Activated gamma-delta T cell treated with Interleukin-2 at 50 U/mL for 16 hours (primary cell): ENCODE results near the gene LPP.
A peak's percentile ranks its signal among the peaks of the same experiment; 100 is the strongest.

Experiments used
- DNase-seq: peaks from one replicate; pipeline ENCODE4 v3.0.0-alpha.2; 2020

The LPP gene

DNA sequence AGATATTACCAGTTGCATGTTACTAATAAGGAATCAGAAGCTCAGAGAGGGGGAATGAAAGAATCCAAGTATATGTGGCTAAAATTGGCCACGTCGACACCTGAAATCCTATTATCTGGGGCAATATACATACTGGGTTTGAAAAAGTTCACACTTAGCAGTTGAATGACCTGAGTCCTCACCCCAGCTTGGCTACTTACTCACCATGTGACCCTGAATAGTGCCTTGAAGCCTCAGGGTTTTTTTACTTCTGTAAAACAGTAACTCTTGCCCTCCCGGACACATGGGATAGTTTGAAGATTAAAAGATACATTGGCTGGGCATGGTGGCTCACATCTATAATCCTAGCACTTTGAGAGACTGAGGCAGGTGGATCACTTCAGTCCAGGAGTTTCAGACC, 675.6 kb downstream of the LPP start:
- DNase-seq, result no peak

DNA sequence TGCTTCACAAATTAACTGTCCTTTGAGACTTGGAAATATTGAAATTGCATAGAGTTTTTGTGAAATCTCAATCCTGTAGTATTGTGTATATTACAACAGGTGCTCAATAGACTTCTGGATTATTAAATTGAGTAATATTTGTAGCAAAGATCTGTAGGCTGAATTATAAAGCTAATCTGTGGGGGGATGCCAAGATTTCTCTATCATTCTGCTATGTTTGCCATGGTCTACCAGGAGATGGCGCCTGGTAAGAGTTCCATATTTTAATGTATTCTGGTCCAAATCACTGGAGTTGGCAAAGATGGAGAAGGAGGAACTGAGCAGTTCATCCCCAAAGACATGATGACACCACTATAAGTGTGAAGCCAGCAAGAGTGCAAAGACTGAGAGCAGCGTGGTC, 676.9 kb downstream of the LPP start:
- DNase-seq, result no peak

DNA sequence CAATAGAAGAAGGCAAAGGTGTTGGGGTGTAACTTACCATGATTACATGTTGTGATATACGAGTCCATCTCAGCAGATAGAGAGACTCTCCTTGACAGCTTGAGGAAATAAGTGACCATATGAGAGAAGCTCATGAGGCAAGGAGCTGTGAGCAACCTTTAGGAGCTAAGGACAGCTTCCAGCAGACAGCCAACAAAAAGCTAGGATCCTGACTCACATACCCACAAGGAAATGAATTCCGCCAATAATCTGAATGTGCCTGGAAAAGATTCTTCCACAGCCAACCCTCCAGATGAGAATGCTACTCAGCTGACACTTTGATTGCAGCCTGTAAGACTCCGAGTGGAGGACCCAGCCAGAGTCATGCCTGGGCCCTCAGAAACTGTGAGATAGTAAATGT, 678.2 kb downstream of the LPP start:
- DNase-seq, result no peak

DNA sequence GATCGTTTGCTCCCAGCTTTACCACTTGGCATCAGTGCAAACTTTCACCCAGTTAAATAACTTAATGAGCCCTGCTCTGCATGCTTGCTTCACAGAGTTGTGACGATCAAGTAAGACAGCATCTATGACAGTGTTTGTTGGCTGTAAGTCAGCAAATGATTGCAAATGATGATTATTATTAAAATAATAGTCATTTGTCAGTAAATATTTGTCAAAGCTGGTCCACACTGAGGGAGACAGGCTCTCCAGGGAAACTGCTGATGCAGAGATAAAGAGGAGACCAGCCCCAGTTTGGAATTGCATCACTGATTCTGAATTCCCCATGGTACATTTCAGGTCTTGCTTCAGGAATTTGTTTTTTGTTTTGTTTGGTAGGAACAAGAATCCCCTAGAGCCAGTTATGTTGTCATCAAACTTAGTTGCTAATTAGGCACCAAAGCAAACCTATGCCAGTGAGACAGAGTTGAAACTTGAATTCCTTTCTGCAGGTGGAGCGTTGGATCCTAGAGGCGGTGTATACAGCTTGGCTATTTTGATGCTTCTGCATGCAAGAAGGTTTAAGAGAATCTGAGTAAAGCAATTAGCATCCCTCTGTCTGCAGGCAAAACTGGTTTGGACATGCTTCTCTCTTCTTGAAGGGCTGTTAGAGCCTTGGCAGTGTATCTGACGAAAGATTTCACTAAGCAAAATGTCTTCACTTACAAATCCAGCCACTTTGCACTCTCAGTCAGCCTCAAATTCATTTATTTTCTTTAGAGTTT, 679.2 kb downstream of the LPP start:
- DNase-seq, result no peak

DNA sequence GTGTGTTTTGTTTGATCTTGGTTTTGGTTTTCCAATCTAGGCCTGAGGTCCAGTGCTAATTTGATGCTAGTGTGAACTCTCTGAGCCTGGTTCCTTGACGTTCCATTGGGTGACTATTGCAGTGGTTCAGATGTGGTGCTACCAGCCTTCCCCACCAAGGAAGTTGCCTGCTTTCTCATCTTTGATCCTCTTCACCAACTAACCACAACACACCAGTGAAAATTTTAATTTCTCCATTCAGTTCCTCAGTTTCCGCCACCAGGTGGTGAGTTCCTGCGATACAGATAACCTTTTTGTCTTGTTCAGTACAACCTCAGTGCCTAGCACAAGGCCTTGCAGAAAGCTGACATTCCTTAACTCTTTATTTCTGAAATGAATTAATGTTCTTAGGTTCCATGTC, 680.4 kb downstream of the LPP start:
- peak; percentile 11 for DNase-seq

DNA sequence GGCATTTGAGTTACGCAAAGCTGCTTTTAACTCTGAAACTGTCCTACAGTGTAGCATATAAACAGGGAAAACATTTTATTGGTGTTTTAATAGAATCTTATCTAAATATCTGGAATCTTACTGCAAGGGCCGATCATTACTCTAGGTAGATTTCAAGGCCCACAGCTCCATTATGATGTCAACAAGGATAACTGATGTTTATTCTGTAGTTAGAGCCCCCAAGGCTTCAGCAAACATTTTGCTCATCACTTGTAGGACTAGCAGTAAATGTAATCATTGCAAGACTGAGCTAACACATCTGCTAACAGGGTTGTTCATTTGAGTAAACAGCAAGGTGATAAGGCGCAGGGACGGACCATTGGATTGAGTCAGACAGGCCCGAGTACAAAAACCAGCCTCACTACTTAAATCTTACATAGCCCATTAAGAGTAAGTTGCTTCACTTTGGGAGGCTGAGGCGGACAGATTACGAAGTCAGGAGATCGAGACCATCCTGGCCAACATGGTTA, 685.3 kb downstream of the LPP start:
- no peak for DNase-seq

DNA sequence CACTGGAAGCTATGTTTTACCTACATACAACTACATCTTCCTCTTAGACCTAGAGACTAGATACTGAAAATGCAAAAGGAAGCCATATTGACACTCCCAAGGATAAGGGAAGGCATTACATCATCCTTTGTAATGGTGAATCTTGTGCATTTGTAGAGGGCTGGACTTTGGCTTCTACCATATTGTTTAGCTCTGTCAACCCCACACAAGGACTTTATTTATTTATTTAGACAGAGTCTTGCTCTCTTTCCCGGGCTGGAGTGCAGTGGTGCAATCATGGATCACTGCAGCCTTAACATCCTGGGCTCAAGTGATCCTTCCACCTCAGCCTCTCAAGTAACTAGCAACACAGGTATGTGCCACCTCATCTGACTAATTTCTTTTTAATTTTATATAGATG, 686.3 kb downstream of the LPP start:
- DNase-seq, result no peak

DNA sequence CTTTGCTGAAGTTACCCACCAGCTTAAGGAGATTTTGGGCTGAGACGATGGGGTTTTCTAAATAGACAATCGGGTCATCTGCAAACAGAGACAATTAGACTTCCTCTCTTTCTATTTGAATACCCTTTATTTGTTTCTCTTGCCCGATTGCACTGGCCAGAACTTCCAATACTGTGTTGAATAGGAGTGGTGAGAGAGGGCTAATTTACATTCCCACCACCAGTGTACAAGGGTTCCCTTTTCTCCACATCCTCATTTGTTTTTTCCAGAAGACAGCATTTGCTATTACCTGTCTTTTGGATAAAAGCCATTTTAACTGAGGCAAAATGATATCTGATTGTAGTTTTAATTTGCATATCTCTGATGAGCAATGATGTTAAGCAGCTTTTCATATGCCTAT, 687.9 kb downstream of the LPP start:
- no peak for DNase-seq

DNA sequence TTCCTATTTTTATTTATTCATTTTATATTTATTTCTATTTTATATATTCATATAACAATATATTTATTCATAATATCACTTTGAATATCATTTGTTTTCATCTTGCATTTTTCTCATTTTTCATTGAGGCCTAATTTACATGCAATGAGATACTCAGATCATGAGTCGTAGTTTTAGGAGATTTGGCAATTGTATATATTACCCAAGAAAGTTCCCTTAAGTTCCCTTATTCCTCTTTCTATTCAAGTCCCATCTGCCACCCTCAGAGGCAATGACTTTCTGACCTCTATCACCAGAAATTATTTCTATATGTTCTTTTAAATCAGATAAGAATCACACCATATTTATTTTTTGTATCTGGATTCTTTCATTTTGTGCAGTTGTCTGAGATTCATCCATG, 688.7 kb downstream of the LPP start:
- no peak for DNase-seq

DNA sequence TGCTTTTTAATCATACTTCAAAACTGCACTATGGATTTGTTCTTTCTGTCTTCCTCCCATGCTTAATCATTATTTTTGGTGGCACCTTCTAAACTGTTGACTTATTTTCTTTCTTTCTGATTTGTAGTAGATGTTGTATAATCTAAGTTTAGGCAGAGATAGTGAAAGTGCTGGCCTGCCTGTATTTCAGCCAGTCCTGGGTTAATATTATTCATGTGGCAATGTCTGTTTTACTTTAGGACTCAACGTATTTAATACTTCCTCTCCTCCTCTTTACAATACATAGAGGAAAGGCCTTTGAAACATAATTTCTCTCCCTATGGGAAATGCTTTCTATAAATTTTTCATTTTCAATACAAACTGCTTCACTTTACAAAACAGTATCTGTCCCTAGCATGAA, 690.1 kb downstream of the LPP start:
- DNase-seq, result no peak

DNA sequence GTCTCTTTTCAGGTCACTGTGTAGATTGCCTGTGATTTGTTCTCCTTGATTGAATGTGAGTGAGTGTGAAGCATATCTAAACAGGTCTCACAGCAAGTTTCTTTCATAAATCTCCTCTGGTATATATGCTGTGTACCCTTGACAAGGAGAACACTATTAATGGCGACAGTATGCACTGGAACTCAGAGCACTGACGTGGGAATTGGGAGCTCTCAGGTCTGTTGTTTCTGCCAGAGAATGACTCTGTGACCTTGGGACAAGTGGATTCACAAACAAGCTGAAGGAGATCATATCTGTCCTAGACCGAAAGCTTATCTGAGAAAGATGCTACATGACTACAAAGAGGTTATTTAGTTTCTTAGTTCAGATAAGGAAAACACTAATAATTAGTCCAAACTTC, 691.6 kb downstream of the LPP start:
- no peak for DNase-seq

DNA sequence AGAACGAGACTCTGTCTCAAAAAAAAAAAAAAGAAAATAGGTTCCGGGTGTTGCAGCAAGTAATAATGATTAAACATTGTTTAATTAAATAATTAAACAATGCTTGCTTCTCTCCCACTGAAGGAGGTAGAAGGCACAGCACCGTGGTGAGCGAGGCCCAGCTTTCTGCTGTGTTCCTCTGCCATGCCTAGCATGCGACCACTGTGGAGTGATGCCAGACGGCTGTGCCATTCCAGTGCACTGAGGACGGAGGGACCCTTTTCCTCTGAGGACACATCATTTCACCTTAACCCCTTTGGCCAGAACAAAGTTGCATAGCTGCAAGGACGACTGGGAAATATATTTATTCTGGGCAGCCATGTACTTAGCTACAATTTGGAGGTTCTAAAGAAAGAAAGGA, 695.0 kb downstream of the LPP start:
- no peak for DNase-seq

DNA sequence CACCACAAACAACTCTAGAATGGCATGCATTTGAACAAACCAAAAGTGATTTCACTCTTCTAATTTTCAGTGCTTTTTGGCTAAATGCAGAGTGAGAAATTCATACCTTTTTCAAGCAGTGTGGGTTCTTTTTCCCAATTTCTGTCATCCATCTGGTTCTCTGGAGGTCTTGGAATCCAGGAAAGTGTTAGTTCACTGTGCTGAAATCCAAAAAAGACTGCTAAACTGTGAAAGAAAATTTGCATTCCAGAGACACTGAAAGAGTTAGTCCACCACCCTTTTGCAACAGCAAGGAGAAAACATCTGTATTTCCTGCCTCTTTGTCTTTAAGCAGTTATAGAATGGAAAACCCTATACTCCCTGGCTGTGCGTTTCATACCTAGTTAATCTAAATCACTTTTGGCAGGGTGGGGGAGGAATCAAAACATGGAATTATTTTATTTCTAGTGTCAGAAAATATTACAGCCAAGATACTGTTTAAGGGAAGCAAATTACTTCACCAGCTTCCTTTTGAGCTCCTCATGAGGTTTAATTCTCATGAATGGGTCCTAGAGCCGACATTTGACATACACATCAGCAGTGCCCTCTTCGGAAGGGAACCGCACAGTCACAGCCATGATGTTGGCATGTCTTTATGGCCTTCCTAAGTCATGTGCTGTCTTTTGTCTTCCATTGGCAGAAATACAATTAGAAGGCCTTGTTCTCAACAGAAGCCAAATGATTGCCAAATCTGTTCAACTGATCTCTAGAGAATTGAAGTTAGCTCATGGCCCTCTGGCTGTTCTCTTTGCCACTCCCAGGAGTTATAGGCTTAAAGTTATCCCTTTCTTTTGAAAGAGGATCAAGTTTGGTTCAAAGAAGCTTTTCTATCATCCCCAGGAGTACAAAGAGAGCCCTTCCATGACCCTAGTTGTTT, 700.2 kb downstream of the LPP start:
- DNase-seq, result no peak

DNA sequence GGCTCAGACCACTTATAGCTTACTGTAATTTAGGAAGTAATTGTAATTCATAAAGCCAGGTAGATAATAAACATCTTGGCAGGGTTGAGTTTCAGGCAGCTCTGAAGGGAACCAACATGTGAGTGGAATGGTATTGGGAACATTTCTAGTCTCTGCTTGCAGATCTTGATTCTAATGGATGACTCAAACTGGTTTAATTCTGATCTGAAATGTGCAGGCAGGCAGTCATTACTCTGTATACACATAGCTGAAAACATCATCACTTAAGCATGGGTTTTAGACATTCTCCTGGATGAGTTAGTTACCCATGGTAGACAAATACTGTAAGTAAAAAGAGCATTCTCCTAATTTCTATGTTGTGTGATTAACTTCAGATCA, 700.8 kb downstream of the LPP start:
- DNase-seq, result no peak

DNA sequence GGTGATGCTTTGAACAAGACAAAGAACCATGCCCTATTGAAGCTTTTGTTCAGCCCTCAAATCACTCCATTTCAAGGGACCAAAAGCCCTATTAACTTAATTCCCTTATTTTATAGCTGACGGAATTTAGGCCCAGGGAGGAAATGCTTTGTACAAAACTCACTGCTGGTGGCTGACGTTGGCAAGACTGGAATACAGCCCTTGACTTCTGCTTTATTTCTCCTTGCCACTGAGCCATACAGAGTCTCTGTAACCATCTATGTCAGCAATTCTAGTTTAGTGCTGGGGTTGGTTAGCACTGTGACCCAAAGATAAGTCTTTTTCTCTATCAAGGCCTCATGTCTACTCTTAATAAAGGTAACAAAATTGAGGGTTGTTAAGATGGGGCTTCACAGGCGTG, 701.7 kb downstream of the LPP start:
- DNase-seq, result no peak

DNA sequence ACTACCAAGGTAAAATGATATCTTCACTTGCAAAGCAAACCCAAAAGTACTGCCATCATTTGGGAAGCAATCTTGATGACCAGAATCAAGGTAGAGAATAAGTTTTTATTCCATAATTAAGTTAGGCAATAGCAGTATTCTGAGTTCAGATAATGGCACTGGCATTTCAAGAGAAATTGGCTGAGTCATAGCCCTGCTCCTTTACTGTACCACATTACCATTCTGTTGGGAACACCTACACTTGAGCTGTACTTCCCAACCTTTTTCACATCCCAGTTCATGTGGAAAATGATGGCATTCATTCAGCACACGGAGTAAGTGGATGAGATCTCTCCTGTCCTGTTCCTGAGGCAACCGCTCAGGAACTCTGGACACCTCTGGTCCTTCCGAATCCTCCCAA, 706.2 kb downstream of the LPP start:
- no peak for DNase-seq

DNA sequence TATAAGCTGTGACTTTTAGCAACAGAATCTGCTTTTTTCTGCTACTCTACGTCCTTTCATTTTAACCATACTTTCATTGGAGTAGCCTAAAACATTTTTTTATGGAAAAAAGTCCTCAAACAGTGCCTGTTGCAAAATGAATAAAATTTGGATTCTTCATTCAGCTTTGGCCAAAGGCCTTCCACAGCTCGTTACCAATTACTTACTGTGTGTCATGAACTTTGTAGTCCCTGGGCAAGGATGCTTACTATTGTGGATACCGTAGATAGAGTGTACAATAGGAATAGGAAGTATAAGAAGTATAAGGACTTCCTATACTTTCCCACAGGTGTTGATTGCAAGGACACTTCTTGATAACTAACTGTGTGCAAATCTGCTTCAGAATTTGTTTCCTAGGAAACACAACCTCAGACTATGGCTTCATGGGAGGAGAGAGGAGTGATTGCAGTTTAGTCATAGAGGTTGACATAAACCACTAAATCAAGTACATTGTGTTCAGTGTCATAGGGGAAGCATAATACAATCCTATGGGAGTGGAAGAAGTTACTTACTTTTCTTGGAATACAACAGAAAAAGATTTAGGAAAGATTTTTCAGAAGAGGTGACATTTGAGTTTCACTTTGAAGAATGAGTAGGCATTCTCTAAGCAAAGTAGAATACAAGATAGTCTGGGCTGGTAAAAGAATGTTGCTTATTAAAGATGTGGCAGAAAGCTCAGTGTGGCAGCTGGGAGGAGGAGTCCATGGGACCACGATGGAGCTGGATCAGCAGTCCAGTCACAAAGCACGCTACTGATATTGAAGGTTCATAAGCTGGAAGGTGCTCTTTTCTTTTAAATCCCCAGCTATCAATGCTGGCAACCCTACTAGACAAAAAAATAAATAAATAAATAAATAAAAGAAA, 708.1 kb downstream of the LPP start:
- no peak for DNase-seq

DNA sequence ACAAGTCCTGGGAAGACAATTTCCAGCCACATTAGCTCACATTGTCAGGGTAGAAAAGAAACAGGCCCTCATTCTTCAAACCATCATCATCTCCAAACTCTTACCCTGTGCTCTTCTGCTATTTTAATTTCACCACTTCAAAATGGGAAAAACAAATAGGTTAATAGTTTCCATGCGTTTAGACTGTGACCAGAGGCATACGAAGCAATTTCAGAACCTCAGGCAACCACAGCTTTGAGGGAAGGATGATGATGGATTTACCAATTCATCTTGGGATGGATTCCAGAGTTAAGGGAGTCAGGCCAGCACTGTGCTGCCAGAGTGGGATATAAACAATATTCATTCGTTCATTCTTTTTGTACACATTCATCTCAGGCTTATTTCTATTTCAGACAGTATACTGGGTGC, 710.0 kb downstream of the LPP start:
- DNase-seq, result no peak

DNA sequence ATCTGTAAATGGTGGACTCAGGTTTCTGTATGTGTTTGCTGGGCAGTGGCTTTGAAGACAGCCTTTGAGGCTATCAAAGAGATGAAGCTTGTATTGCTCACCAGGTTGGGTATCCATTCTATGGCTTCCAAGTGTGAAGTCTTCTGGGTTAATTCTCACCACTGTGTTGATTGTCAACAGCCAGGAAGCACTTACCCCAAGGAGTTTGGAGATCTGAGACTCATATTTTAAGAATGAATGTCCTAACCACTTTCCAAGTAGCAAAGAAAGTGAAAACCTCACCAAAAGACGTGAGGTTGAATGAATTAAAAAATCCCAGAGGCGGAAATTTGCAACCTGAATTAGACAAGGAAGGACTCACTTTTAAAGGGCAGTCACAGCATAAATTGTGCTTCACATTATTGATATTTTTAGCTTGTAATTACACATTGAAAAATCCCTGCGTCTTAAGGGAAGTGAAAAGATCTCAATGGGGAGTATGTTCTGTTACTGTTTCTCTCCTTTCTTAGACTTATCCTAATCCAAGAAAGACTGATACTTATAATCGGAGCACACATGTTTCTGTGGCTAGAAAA, 713.8 kb downstream of the LPP start:
- no peak for DNase-seq

DNA sequence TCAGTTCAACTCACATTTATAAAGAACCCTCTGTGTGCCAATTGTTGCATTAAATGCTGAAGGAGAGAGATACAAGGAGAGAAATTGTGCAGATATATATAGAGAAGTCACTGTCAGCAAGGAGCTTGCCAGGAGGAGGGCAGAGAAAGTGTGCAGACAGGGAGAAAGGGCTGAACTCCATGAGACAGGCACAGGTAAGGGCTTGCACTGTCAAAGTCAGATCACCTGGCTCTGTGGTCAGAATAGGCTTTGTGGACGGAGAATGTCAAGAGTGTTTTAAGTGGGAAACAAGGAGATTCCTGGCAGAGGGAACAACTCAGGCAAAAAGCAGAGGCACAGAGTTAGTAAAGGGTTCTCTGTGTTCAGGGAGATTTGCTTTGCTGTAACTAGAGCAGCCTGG, 714.8 kb downstream of the LPP start:
- no peak for DNase-seq

DNA sequence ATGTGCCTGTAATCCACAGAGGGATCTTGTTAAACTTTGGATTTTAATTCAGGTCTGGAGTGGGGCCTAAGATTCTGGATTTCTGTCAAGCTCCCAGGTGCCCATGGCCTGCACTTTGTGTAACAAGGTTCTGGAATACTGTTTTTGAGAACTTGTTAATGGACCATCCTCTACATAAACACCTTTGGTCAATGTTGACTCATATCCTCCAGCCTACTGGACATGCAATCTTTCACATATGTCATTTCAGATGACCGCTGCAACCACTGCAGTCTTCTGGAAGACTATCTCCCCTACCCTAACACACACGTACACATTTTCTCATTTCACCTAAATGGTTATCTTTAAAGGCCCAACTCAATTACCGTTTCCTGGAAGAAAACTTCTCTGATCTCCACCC, 715.7 kb downstream of the LPP start:
- DNase-seq, result no peak

DNA sequence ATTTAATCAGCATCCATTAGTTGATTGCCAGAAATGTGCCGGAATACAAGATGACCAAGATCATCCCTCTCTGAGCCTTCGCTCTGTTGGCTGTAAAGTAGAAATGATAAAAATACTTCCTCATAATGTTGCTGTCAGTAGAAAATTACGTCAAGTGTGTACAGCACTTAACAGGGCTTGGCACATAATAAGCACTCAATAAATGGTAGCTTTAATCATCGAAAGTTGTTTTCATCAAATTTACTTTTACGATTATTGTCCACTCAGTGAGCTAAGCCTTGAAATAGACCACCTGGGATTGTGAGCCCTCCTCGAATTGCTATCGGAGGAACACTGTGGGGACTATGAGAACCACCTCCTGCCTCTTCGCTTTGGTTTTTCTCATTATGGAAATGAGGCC, 716.5 kb downstream of the LPP start:
- DNase-seq, result no peak

DNA sequence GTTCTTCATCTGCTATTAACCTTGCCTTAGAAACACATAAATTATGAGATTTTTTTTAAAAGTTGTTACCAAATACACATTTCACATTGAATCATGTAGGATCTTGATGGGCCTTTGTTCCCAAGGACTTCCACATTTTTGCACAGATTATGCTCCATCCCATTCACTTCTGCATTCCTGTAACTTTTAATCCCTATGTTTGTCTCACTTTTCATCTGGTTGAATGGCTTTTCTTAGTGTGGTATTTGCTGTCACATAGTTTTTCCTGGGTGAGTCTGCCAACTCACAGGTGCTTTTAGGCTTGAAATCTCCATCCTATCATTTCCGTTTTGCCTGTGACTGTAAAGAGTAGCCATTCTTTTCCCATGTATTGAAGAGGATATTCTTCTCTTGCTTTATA, 720.6 kb downstream of the LPP start:
- DNase-seq, result no peak
